Measurements from ENCODE around the gene PARP1.

DNA sequence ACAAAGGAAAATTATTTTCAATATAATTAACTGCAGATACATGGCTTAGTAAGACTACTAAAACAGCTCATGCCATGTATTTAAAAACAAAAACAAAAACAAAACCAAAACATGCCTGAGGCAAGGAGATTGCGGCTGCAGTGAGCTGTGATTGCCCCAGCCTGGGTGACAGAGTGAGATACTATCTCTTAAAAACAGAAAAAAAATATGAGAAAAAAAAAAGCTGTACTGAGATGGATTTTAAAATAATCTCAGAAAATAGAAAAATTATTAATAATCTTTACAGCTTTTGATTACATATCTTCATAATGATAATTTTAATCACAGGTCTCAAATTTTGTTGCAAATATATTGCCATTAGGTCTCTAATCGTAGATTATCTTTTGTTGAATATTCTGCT, 74.9 kb downstream of the PARP1 start:
- TF ChIP-seq CBX3 (IDR thresholded peaks at IDR 0.05; ENCODE audit: low read depth) (no peak), EGR1 (IDR thresholded peaks at IDR 0.05; ENCODE audit: low read depth) (no peak), YY1 (IDR thresholded peaks at IDR 0.05; ENCODE audit: extremely low read depth, insufficient replicate concordance, low read depth, low read length) (no peak), POLR2A (IDR thresholded peaks at IDR 0.05; ENCODE audit: borderline replicate concordance, extremely low read depth, insufficient read depth, insufficient read length) (no peak)
- TF ChIP-seq, protein P1, sequence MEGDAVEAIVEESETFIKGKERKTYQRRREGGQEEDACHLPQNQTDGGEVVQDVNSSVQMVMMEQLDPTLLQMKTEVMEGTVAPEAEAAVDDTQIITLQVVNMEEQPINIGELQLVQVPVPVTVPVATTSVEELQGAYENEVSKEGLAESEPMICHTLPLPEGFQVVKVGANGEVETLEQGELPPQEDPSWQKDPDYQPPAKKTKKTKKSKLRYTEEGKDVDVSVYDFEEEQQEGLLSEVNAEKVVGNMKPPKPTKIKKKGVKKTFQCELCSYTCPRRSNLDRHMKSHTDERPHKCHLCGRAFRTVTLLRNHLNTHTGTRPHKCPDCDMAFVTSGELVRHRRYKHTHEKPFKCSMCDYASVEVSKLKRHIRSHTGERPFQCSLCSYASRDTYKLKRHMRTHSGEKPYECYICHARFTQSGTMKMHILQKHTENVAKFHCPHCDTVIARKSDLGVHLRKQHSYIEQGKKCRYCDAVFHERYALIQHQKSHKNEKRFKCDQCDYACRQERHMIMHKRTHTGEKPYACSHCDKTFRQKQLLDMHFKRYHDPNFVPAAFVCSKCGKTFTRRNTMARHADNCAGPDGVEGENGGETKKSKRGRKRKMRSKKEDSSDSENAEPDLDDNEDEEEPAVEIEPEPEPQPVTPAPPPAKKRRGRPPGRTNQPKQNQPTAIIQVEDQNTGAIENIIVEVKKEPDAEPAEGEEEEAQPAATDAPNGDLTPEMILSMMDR (IDR thresholded peaks at IDR 0.05 in 2 of 3, conservative IDR thresholded peaks at IDR 0.05 in 1 of 3; ENCODE audit: borderline replicate concordance in 1 of 3, insufficient read depth in 1 of 3, low read depth in 2 of 3, low read length in 2 of 3): no peak

Data from HCT116 (cell line).